HepG2 (cell line): Measurements from ENCODE around the gene DNAJC11. TPM values are rescaled to one million over a fixed set of nuclear protein-coding genes. Genes with fewer than 3 reads are reported as not detected.

Source experiments
- AGO1 ChIP-seq: fragments of 200-400 bp; formaldehyde crosslinking; IDR thresholded peaks from 2 replicates; pipeline ENCODE4 v1.6.1; 2017; ENCODE audit warnings: mild to moderate bottlenecking, low read depth, low read length, moderate library complexity; ENCODE audit not compliant: poor library complexity, severe bottlenecking
- GPN1 ChIP-seq: sonication (generic); formaldehyde crosslinking; IDR thresholded peaks from 2 replicates; pipeline ENCODE4 v1.5.1; 2020; ENCODE audit warnings: missing genetic modification reagents, borderline replicate concordance
- IRF1 ChIP-seq: sonication (generic); formaldehyde crosslinking; IDR thresholded peaks from 2 replicates; pipeline ENCODE4 v1.4.0; 2020; ENCODE audit warnings: low read depth, mild to moderate bottlenecking, missing genetic modification reagents
- KMT2A ChIP-seq: sonication (generic); formaldehyde crosslinking; IDR thresholded peaks from 2 replicates; pipeline ENCODE4 v1.4.0; 2020; ENCODE audit warnings: missing genetic modification reagents
- TEAD2 ChIP-seq: sonication (generic); formaldehyde crosslinking; IDR thresholded peaks from 2 replicates; pipeline ENCODE4 v1.9.0; 2021; ENCODE audit warnings: missing genetic modification reagents
- TRAFD1 ChIP-seq: sonication (generic); formaldehyde crosslinking; IDR thresholded peaks from 2 replicates; pipeline ENCODE4 v1.5.1; 2020; ENCODE audit warnings: missing genetic modification reagents, mild to moderate bottlenecking, borderline replicate concordance
- ZBED4 ChIP-seq: sonication (generic); formaldehyde crosslinking; IDR thresholded peaks from 2 replicates; pipeline ENCODE4 v1.4.0; 2020; ENCODE audit warnings: missing genetic modification reagents, borderline replicate concordance
- ZBTB10 ChIP-seq: sonication (generic); formaldehyde crosslinking; IDR thresholded peaks from 2 replicates; pipeline ENCODE4 v1.4.0; 2020; ENCODE audit warnings: missing genetic modification reagents, borderline replicate concordance
- ZBTB46 ChIP-seq: sonication (generic); formaldehyde crosslinking; IDR thresholded peaks from 2 replicates; pipeline ENCODE4 v1.4.0; 2020; ENCODE audit warnings: mild to moderate bottlenecking, missing genetic modification reagents, borderline replicate concordance
- ZC3H13 ChIP-seq: sonication (generic); formaldehyde crosslinking; IDR thresholded peaks from 2 replicates; pipeline ENCODE4 v1.8.1; 2023; ENCODE audit warnings: mild to moderate bottlenecking, missing genetic modification reagents, moderate library complexity
- ZNF207 ChIP-seq: fragments of 450-650 bp; IDR thresholded peaks from 2 replicates; pipeline ENCODE4 v1.6.1; 2016; ENCODE audit warnings: antibody characterized with exemption, borderline replicate concordance
- ZNF263 ChIP-seq: sonication (generic); formaldehyde crosslinking; IDR thresholded peaks from 2 replicates; pipeline ENCODE4 v1.4.0; 2020; ENCODE audit warnings: missing genetic modification reagents
- ZNF33A ChIP-seq: sonication (generic); formaldehyde crosslinking; IDR thresholded peaks from 2 replicates; pipeline ENCODE4 v1.5.1; 2020; ENCODE audit warnings: missing genetic modification reagents, mild to moderate bottlenecking, moderate library complexity, borderline replicate concordance
- ZNF557 ChIP-seq: sonication (generic); formaldehyde crosslinking; IDR thresholded peaks from 2 replicates; pipeline ENCODE4 v1.4.0; 2020; ENCODE audit warnings: missing genetic modification reagents
- ZNF576 ChIP-seq: sonication (generic); formaldehyde crosslinking; IDR thresholded peaks from 2 replicates; pipeline ENCODE4 v1.4.0; 2020; ENCODE audit warnings: mild to moderate bottlenecking, missing genetic modification reagents
- ZNF720 ChIP-seq: sonication (generic); formaldehyde crosslinking; IDR thresholded peaks from 2 replicates; pipeline ENCODE4 v1.4.0; 2020; ENCODE audit warnings: missing genetic modification reagents
- ZNF777 ChIP-seq: sonication (generic); formaldehyde crosslinking; IDR thresholded peaks from 2 replicates; pipeline ENCODE4 v1.4.0; 2020; ENCODE audit warnings: missing genetic modification reagents
- ZNF788 ChIP-seq: sonication (generic); formaldehyde crosslinking; IDR thresholded peaks from 2 replicates; pipeline ENCODE4 v1.5.0; 2020; ENCODE audit warnings: mild to moderate bottlenecking, missing genetic modification reagents, borderline replicate concordance
- polyA plus RNA-seq, 8 experiments: library from polyadenylated mRNA; depleted of rRNA in 3 of 8; stranded (reverse) in 7 of 8; unstranded in 1 of 8; fragments of >200 nt; fragmentation: Illumina TruSeq in 4 of 8; extraction: Trizol in 4 of 8; gene quantifications; 2 replicates each; pipeline versions ENCODE4 v1.2.1 to v1.2.3, GENCODE V29; 2011 to 2016; ENCODE audit warnings: low read depth in 4 of 8, missing spikeins in 1 of 8, mixed read lengths in 1 of 8; ENCODE audit not compliant: insufficient read depth in 1 of 8
- total RNA-seq, 5 experiments: library from RNA; depleted of rRNA; stranded (reverse); fragments of >200 nt; fragmentation: Illumina TruSeq; extraction: Trizol; gene quantifications; 2 replicates each; pipeline ENCODE4 v1.2.3, GENCODE V29; 2016; ENCODE audit warnings: low read depth in 1 of 5

The DNAJC11 gene
- total and polyA plus RNA-seq, 2 of the 13 experiments (the other 11 are each of a cell fraction or from before 2014, with no cell fraction given): 25.1 to 47.6 TPM

- TF ChIP-seq ZBTB10 (CRISPR knock-in tag) (no peak), ZNF557 (CRISPR knock-in tag) (no peak), ZNF788 (CRISPR knock-in tag) (no peak), TEAD2 (no peak), AGO1 (no peak), KMT2A (0 out of 2 replicates have a peak, but pooled peaks have one; percentile 62), ZBED4 (CRISPR knock-in tag) (peak; percentile 55; the same call in 1 of the 2 replicates), ZNF777 (CRISPR knock-in tag) (peak; percentile 87), ZNF720 (CRISPR knock-in tag) (no peak), ZNF263 (no peak), GPN1 (CRISPR knock-in tag) (no peak), ZNF207 (no peak), ZNF33A (CRISPR knock-in tag) (no peak), ZNF576 (CRISPR knock-in tag) (no peak), TRAFD1 (CRISPR knock-in tag) (no peak), ZC3H13 (CRISPR knock-in tag) (no peak), ZBTB46 (CRISPR knock-in tag) (no peak), IRF1 (no peak)
Observed at GRCh38 chr1:6602669-6603237, 98.9 kb downstream of the DNAJC11 start, which contains the start of gene KLHL21 (continued).
